ENCODE results near the gene ZBTB5.

ZBTB5 gene

GRCh38 chr9:37499297-37499696 is 34.0 kb upstream of the ZBTB5 start:
- no peak overlapping the region for H3K4me3 ChIP-seq (ENCODE audit: low read depth, low read length)
- no peak for DNase-seq (ENCODE audit: low read depth)
- no peak for TF ChIP-seq CTCF (conservative IDR thresholded peaks at IDR 0.05; ENCODE audit: low read depth, low read length)

DNA sequence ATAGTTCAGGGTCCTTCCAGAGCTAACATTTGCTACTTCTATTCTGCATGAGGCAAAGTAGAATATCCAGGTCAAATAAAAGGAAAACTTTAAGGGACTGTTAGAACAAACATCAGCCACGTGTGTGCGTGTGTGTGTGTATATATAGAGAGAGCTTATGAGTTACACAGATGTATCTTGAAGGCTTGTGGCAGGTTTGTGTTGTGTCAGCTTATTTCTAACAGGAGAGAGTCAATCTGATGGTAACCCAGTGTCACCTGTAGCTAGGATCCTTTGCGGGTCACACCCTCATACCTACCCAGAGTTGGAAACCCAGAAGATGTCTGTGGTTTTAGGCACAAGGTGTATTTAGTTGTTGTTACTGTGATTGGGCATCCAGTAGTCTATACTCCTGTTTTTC is 33.2 kb upstream of the ZBTB5 start:
- TF ChIP-seq CTCF (conservative IDR thresholded peaks at IDR 0.05; ENCODE audit: low read depth, low read length): no peak
- no peak for DNase-seq (ENCODE audit: low read depth)
- no peak overlapping the region for H3K4me3 ChIP-seq (ENCODE audit: low read depth, low read length)

DNA sequence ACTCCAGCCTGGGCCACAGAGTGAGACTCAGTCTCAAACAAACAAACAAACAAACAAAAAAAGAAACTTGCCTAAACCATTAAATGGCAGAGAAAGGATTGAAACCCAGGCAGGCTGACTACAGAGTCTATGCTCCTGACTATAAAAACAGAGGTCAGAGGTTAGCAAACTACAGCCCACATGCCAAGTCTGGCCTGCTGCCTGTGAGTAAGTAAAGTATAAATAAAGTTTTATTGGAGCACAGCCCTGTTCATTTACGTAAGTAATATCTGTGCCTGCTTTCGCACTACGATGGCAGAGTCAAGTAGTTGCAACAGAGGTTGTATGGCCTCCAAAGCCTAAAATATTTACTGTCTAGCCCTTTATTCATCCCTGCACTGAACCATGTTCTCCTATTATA is 32.1 kb upstream of the ZBTB5 start:
- TF ChIP-seq CTCF (conservative IDR thresholded peaks at IDR 0.05; ENCODE audit: low read depth, low read length): no peak
- no peak for DNase-seq (ENCODE audit: low read depth)
- no peak overlapping the region for H3K4me3 ChIP-seq (ENCODE audit: low read depth, low read length)

GRCh38 chr9:37496020-37496419 is 30.8 kb upstream of the ZBTB5 start:
- TF ChIP-seq CTCF (conservative IDR thresholded peaks at IDR 0.05; ENCODE audit: low read depth, low read length): no peak
- no peak overlapping the region for H3K4me3 ChIP-seq (ENCODE audit: low read depth, low read length)
- DNase-seq (ENCODE audit: low read depth): no peak

DNA sequence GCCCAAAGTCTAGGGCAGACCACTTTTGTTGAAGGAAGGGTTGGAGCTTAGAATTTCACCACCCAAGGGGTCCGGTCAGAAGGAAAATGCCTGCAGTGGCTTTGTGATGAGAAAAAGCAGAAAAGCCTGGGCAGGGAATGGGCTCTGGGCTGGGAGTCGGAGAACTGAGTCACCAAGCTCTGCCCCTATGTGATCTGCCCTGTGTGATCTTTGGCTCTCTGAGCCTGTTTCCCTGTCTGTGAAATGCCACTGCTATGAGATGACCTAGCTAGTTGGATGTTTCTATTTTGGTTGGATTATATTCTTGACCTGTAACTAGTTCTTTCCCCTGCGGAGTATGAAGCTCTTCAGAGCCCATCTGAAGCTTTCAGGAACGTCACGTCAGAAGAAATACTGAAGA is 30.3 kb upstream of the ZBTB5 start:
- DNase-seq (ENCODE audit: low read depth): no peak
- no peak for TF ChIP-seq CTCF (conservative IDR thresholded peaks at IDR 0.05; ENCODE audit: low read depth, low read length)
- no peak overlapping the region for H3K4me3 ChIP-seq (ENCODE audit: low read depth, low read length)

- no peak for TF ChIP-seq CTCF (conservative IDR thresholded peaks at IDR 0.05; ENCODE audit: low read depth, low read length)
- no peak for DNase-seq (ENCODE audit: low read depth)
- no peak overlapping the region for H3K4me3 ChIP-seq (ENCODE audit: low read depth, low read length)
These were observed 26.7 kb upstream of the ZBTB5 start for GRCh38 chr9:37491939-37492338.

DNA sequence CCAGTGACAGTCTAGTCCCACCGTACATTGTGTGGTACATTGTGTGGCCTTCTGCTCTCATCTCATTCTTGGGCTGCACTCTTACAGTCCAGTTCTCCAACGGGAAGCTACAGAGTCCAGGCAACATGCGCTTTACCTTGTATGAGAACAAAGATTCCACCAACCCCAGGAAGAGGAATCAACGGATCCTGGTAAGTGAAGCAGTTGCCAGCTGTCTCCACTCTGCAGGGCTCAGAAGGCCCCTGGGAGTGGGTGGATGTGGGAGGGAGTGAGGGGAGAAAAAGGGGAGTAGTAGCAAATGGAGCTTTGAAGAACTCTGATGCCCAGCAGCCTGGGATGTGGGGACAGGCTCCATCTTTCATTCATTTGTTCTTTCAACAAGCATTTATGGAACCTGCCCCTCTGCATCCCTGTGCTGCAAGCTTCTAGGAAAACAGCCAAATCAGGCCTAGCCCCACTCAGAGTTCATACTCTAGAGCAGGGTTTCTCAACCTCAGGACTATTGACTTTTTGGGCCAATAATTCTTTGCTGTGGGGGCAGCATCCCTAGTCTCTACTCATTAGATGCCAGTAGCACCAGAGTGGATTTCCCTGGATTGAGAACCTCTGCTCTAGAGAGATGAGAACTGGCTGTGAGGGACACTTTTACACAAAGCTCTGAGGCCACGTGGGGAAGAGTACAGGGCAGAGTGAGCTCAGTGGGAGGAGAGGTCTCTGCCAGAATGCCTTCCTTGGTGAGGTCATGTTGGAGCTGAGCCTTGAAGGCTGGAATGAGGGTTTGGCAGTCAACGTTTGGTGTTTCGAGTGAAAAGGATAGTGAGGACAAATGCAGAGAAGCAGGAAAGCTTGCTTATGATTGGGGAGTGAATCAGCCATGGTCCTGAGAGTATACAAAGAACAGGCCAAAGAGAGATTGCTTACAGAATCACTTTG is 21.6 kb upstream of the ZBTB5 start:
- TF ChIP-seq CTCF (conservative IDR thresholded peaks at IDR 0.05; ENCODE audit: low read depth, low read length): no peak
- peak; percentile 94 for DNase-seq (ENCODE audit: low read depth)
- H3K4me3 ChIP-seq (ENCODE audit: low read depth, low read length): peak overlapping the region; percentile 67
